Mesendoderm (in vitro differentiated cells): ENCODE measurements around the gene HMGCS2.

Experiments
- DNase-seq: peaks from one replicate; pipeline ENCODE4 v3.0.0; 2013
- H2AK5ac ChIP-seq: 2 replicates; pipeline ENCODE4 v1.6.1; 2013; ENCODE audit warnings: low read length, inconsistent platforms
- H2BK120ac ChIP-seq: 2 replicates; pipeline ENCODE4 v1.6.1; 2013; ENCODE audit warnings: low read depth, mild to moderate bottlenecking, low read length, moderate library complexity, mixed read lengths
- H2BK15ac ChIP-seq: replicated peaks from 2 replicates; pipeline ENCODE4 v1.6.1; 2013; ENCODE audit warnings: low read depth, mild to moderate bottlenecking, moderate library complexity
- H2BK5ac ChIP-seq: 2 replicates; pipeline ENCODE4 v1.6.1; 2013; ENCODE audit warnings: low read length, inconsistent platforms
- H3K18ac ChIP-seq: 2 replicates; pipeline ENCODE4 v1.6.1; 2013; ENCODE audit warnings: mild to moderate bottlenecking, low read length, mixed read lengths
- H3K23ac ChIP-seq: one replicate; pipeline ENCODE4 v1.6.1; 2013; ENCODE audit warnings: low read length
- H3K27ac ChIP-seq: 2 replicates; pipeline ENCODE4 v1.5.1; 2013; ENCODE audit warnings: low read depth, mild to moderate bottlenecking, inconsistent platforms, low read length, moderate library complexity
- H3K27me3 ChIP-seq: 2 replicates; pipeline ENCODE4 v1.6.1; 2013; ENCODE audit warnings: low read length, control low read depth, mild to moderate bottlenecking, inconsistent platforms; ENCODE audit not compliant: insufficient read depth, poor library complexity
- H3K36me3 ChIP-seq: 2 replicates; pipeline ENCODE4 v1.6.1; 2013; ENCODE audit warnings: low read length, inconsistent platforms; ENCODE audit not compliant: control insufficient read depth, insufficient read depth
- H3K4ac ChIP-seq: one replicate; pipeline ENCODE4 v1.6.1; 2013; ENCODE audit warnings: low read depth, mild to moderate bottlenecking, low read length, moderate library complexity
- H3K4me1 ChIP-seq: 2 replicates; pipeline ENCODE4 v1.6.1; 2013; ENCODE audit warnings: low read depth, low read length, inconsistent platforms; ENCODE audit not compliant: control insufficient read depth
- H3K4me2 ChIP-seq: 2 replicates; pipeline ENCODE4 v1.6.1; 2013; ENCODE audit warnings: low read length
- H3K4me3 ChIP-seq: 2 replicates; pipeline ENCODE4 v1.5.1; 2013; ENCODE audit warnings: mild to moderate bottlenecking, low read length
- H3K56ac ChIP-seq: one replicate; pipeline ENCODE4 v1.6.1; 2013; ENCODE audit warnings: low read length
- H3K79me1 ChIP-seq: 2 replicates; pipeline ENCODE4 v1.6.1; 2013; ENCODE audit warnings: low read length, inconsistent platforms
- H3K79me2 ChIP-seq: 2 replicates; pipeline ENCODE4 v1.6.1; 2013; ENCODE audit warnings: mild to moderate bottlenecking, low read length; ENCODE audit not compliant: control insufficient read depth, insufficient read depth
- H3K9ac ChIP-seq: 2 replicates; pipeline ENCODE4 v1.6.1; 2013; ENCODE audit warnings: low read length, inconsistent platforms
- H4K5ac ChIP-seq: one replicate; pipeline ENCODE4 v1.6.1; 2013; ENCODE audit warnings: low read length
- H4K8ac ChIP-seq: one replicate; pipeline ENCODE4 v1.6.1; 2013; ENCODE audit warnings: low read depth, mild to moderate bottlenecking, control low read depth, low read length, moderate library complexity
- WGBS: extraction: QIAGEN DNeasy Blood & Tissue Kit; methylation state at CpG from one replicate; pipeline ENCODE4 v1.1.7; 2013; ENCODE audit warnings: low lambda C conversion rate, missing lambda C conversion rate; ENCODE audit not compliant: insufficient coverage; ENCODE audit errors: extremely low coverage; 5-methylcytosine and 5-hydroxymethylcytosine counted together

HMGCS2 gene

GRCh38 chr1:119748040-119748439 is 20.7 kb downstream of the HMGCS2 start:
- H3K23ac ChIP-seq, result no peak overlapping the region
- H3K4ac ChIP-seq, result no peak overlapping the region
- H3K79me1 ChIP-seq, result no peaks in the 10 kb centered on the region
- no peak overlapping the region for H3K27ac ChIP-seq
- H3K79me2 ChIP-seq, result no peaks in the 10 kb centered on the region
- no peak overlapping the region for H3K4me3 ChIP-seq
- H3K9ac ChIP-seq, result no peak overlapping the region
- H4K8ac ChIP-seq, result no peak overlapping the region
- H2AK5ac ChIP-seq, result no peak overlapping the region
- H2BK5ac ChIP-seq, result no peak overlapping the region
- no peak overlapping the region for H2BK120ac ChIP-seq
- H3K4me2 ChIP-seq, result no peak overlapping the region
- H3K18ac ChIP-seq, result no peak overlapping the region
- H3K56ac ChIP-seq, result no peak overlapping the region
- H4K5ac ChIP-seq, result no peak overlapping the region
- no CpG with 5 or more reads among the region's 4 CpGs for WGBS
- no peaks in the 10 kb centered on the region for H3K4me1 ChIP-seq
- H3K36me3 ChIP-seq, result peaks cover 5% of the 10 kb centered on the region
- DNase-seq, result no peak
- H2BK15ac ChIP-seq, result no peak overlapping the region
- H3K27me3 ChIP-seq, result no peaks in the 10 kb centered on the region

- no peak overlapping the region for H4K5ac ChIP-seq
- H2BK120ac ChIP-seq, result no peak overlapping the region
- H3K27me3 ChIP-seq, result no peaks in the 10 kb centered on the region
- no peak overlapping the region for H2BK15ac ChIP-seq
- H3K9ac ChIP-seq, result no peak overlapping the region
- H3K4me3 ChIP-seq, result no peak overlapping the region
- no peak overlapping the region for H3K4me2 ChIP-seq
- H2AK5ac ChIP-seq, result no peak overlapping the region
- no peak overlapping the region for H3K4ac ChIP-seq
- DNase-seq, result peak; percentile 35
- no peak overlapping the region for H3K23ac ChIP-seq
- no peaks in the 10 kb centered on the region for H3K79me1 ChIP-seq
- no peak overlapping the region for H2BK5ac ChIP-seq
- no peaks in the 10 kb centered on the region for H3K79me2 ChIP-seq
- no peaks in the 10 kb centered on the region for H3K4me1 ChIP-seq
- H4K8ac ChIP-seq, result no peak overlapping the region
- H3K18ac ChIP-seq, result no peak overlapping the region
- peak overlapping the region; percentile 26 for H3K56ac ChIP-seq
- no peak overlapping the region for H3K27ac ChIP-seq
- WGBS, result no CpG with 5 or more reads among the region's 3 CpGs
- H3K36me3 ChIP-seq, result peaks cover 8% of the 10 kb centered on the region
These were observed 21.3 kb downstream of the HMGCS2 start for GRCh38 chr1:119747451-119747850.

GRCh38 chr1:119745034-119745433 is 23.7 kb downstream of the HMGCS2 start:
- no CpG with 5 or more reads among the region's 1 CpG for WGBS

GRCh38 chr1:119744598-119744942 is 24.1 kb downstream of the HMGCS2 start:
- no peak overlapping the region for H3K18ac ChIP-seq
- H2BK15ac ChIP-seq, result no peak overlapping the region
- H3K36me3 ChIP-seq, result peaks cover 17% of the 10 kb centered on the region
- H3K4ac ChIP-seq, result no peak overlapping the region
- H4K5ac ChIP-seq, result no peak overlapping the region
- H2BK120ac ChIP-seq, result no peak overlapping the region
- no peaks in the 10 kb centered on the region for H3K27me3 ChIP-seq
- DNase-seq, result no peak
- H3K79me1 ChIP-seq, result no peaks in the 10 kb centered on the region
- no peak overlapping the region for H3K27ac ChIP-seq
- H4K8ac ChIP-seq, result no peak overlapping the region
- no peaks in the 10 kb centered on the region for H3K4me1 ChIP-seq
- WGBS, result no CpG with 5 or more reads among the region's 1 CpG
- no peak overlapping the region for H2BK5ac ChIP-seq
- no peak overlapping the region for H3K4me3 ChIP-seq
- no peak overlapping the region for H3K23ac ChIP-seq
- no peaks in the 10 kb centered on the region for H3K79me2 ChIP-seq
- H3K9ac ChIP-seq, result no peak overlapping the region
- no peak overlapping the region for H2AK5ac ChIP-seq
- no peak overlapping the region for H3K56ac ChIP-seq
- H3K4me2 ChIP-seq, result no peak overlapping the region

More at GRCh38 chr1:119745034-119745433, 23.7 kb downstream of the HMGCS2 start:
- H4K5ac ChIP-seq, result no peak overlapping the region
- no peak overlapping the region for H3K9ac ChIP-seq
- no peak overlapping the region for H3K4ac ChIP-seq
- no peaks in the 10 kb centered on the region for H3K4me1 ChIP-seq
- H2BK120ac ChIP-seq, result no peak overlapping the region
- no peak overlapping the region for H2BK15ac ChIP-seq
- no peak overlapping the region for H2AK5ac ChIP-seq
- H3K56ac ChIP-seq, result no peak overlapping the region
- H3K18ac ChIP-seq, result no peak overlapping the region
- H3K23ac ChIP-seq, result no peak overlapping the region
- no peak overlapping the region for H2BK5ac ChIP-seq
- no peaks in the 10 kb centered on the region for H3K79me2 ChIP-seq
- no peak for DNase-seq
- no peak overlapping the region for H3K27ac ChIP-seq
- no peak overlapping the region for H3K4me2 ChIP-seq
- H3K36me3 ChIP-seq, result peaks cover 17% of the 10 kb centered on the region
- H4K8ac ChIP-seq, result no peak overlapping the region
- H3K27me3 ChIP-seq, result no peaks in the 10 kb centered on the region
- H3K79me1 ChIP-seq, result no peaks in the 10 kb centered on the region
- no peak overlapping the region for H3K4me3 ChIP-seq

- H3K4me2 ChIP-seq, result no peak overlapping the region
- H3K9ac ChIP-seq, result no peak overlapping the region
- no peak overlapping the region for H4K8ac ChIP-seq
- H3K23ac ChIP-seq, result no peak overlapping the region
- no peak overlapping the region for H3K4ac ChIP-seq
- no peaks in the 10 kb centered on the region for H3K4me1 ChIP-seq
- no peak overlapping the region for H2AK5ac ChIP-seq
- no peak overlapping the region for H4K5ac ChIP-seq
- no peak overlapping the region for H3K56ac ChIP-seq
- no peaks in the 10 kb centered on the region for H3K79me1 ChIP-seq
- H2BK5ac ChIP-seq, result no peak overlapping the region
- H2BK15ac ChIP-seq, result no peak overlapping the region
- no CpG with 5 or more reads among the region's 17 CpGs for WGBS
- H3K36me3 ChIP-seq, result peaks cover 20% of the 10 kb centered on the region
- no peaks in the 10 kb centered on the region for H3K27me3 ChIP-seq
- no peak overlapping the region for H3K4me3 ChIP-seq
- H3K27ac ChIP-seq, result no peak overlapping the region
- H3K79me2 ChIP-seq, result no peaks in the 10 kb centered on the region
- H2BK120ac ChIP-seq, result no peak overlapping the region
- DNase-seq, result peak; percentile 84
- H3K18ac ChIP-seq, result no peak overlapping the region
These were observed 24.7 kb downstream of the HMGCS2 start for GRCh38 chr1:119743776-119744597.

- H3K56ac ChIP-seq, result no peak overlapping the region
- no peak overlapping the region for H4K5ac ChIP-seq
- H3K4me3 ChIP-seq, result no peak overlapping the region
- no peak overlapping the region for H3K4me2 ChIP-seq
- H2BK120ac ChIP-seq, result no peak overlapping the region
- no peak overlapping the region for H3K4ac ChIP-seq
- H3K9ac ChIP-seq, result no peak overlapping the region
- H2BK15ac ChIP-seq, result no peak overlapping the region
- H3K4me1 ChIP-seq, result no peaks in the 10 kb centered on the region
- no peak overlapping the region for H3K27ac ChIP-seq
- H3K18ac ChIP-seq, result no peak overlapping the region
- H3K23ac ChIP-seq, result no peak overlapping the region
- H3K79me1 ChIP-seq, result no peaks in the 10 kb centered on the region
- DNase-seq, result no peak
- H4K8ac ChIP-seq, result no peak overlapping the region
- H2AK5ac ChIP-seq, result no peak overlapping the region
- H2BK5ac ChIP-seq, result no peak overlapping the region
- no CpG with 5 or more reads among the region's 3 CpGs for WGBS
- H3K27me3 ChIP-seq, result no peaks in the 10 kb centered on the region
- no peaks in the 10 kb centered on the region for H3K79me2 ChIP-seq
- H3K36me3 ChIP-seq, result peaks cover 23% of the 10 kb centered on the region
These were observed 25.4 kb downstream of the HMGCS2 start for GRCh38 chr1:119743308-119743707.
